ENCODE data around the gene FGF5.

FGF5 gene

DNA sequence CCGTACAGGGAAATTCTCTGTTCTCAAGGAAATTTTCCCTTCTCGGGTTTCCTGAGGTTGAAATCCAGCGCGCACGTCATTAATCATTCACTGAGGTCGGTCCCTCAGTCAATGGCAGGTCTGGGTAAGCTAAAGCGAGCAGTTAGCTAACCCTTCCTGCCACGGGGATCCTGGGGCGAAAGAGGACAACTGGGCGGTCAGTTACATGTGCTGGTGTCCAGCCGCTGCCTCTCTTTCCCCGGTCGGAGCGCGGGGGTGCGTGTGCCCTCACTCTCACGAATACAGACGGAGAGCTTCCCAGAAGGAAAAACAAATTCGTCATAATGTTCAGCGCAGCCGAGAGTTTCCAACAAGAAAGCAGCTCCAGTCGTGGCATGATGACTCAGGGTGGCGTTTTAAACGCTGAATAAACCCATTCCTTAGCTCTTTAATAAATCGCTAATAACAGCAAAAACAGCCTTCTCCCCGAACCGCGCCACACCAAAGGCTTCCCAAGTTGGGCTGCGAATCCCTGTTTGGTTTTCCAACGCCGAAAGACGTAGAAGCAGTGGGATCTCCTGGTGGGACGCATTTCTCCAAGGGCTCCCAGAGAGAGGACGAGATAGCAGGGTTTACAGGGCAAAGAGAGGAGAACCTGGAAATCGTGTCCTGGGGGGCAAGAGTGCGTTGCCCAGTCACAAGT lies 752 bp upstream of the FGF5 start:
- TF ChIP-seq CREB1 (IDR thresholded peaks at IDR 0.05; ENCODE audit: low read depth) (no peak), TEAD4 (IDR thresholded peaks at IDR 0.05) (no peak), YY1 (IDR thresholded peaks at IDR 0.05; ENCODE audit: low read depth) (no peak), TAF1 (IDR thresholded peaks at IDR 0.05; ENCODE audit: low read depth) (no peak), FOXM1 (IDR thresholded peaks at IDR 0.05; ENCODE audit: borderline replicate concordance, low read depth) (no peak), RAD21 (IDR thresholded peaks at IDR 0.05; ENCODE audit: low read depth) (no peak), MAX (IDR thresholded peaks at IDR 0.05) (no peak), EP300 (IDR thresholded peaks at IDR 0.05; ENCODE audit: borderline replicate concordance) (no peak), TCF12 (IDR thresholded peaks at IDR 0.05; ENCODE audit: low read depth) (no peak), REST (IDR thresholded peaks at IDR 0.05; ENCODE audit: low read depth) (no peak), EGR1 (IDR thresholded peaks at IDR 0.05) (no peak), CEBPB (IDR thresholded peaks at IDR 0.05) (no peak), NFIC (IDR thresholded peaks at IDR 0.05) (no peak), ZBTB7A (IDR thresholded peaks at IDR 0.05; ENCODE audit: low read depth) (no peak), USF1 (IDR thresholded peaks at IDR 0.05) (no peak)

DNA sequence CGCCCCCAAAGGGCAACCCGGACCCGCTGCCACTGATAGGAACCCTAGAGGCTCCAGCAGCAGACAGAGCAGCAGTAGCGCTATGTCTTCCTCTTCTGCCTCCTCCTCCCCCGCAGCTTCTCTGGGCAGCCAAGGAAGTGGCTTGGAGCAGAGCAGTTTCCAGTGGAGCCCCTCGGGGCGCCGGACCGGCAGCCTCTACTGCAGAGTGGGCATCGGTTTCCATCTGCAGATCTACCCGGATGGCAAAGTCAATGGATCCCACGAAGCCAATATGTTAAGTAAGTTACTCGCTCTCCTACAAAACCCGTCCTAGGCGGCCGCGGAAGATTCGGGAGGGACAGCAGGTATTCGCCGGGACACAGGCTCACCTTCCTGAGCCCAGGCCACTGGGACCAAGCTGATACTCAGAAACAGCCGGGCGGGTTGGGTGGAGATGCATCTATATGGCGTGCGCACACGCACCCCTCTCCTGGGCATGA lies 477 bp downstream of the FGF5 start:
- TF ChIP-seq TCF12 (IDR thresholded peaks at IDR 0.05; ENCODE audit: low read depth) (no peak), EP300 (IDR thresholded peaks at IDR 0.05; ENCODE audit: borderline replicate concordance) (no peak), NFIC (IDR thresholded peaks at IDR 0.05) (no peak), REST (IDR thresholded peaks at IDR 0.05; ENCODE audit: low read depth) (no peak), CREB1 (IDR thresholded peaks at IDR 0.05; ENCODE audit: low read depth) (no peak), USF1 (IDR thresholded peaks at IDR 0.05) (no peak), RAD21 (IDR thresholded peaks at IDR 0.05; ENCODE audit: low read depth) (no peak), FOXM1 (IDR thresholded peaks at IDR 0.05; ENCODE audit: borderline replicate concordance, low read depth) (no peak), YY1 (IDR thresholded peaks at IDR 0.05; ENCODE audit: low read depth) (no peak), TEAD4 (IDR thresholded peaks at IDR 0.05) (no peak), TAF1 (IDR thresholded peaks at IDR 0.05; ENCODE audit: low read depth) (no peak), CEBPB (IDR thresholded peaks at IDR 0.05) (no peak), ZBTB7A (IDR thresholded peaks at IDR 0.05; ENCODE audit: low read depth) (no peak), MAX (IDR thresholded peaks at IDR 0.05) (no peak), EGR1 (IDR thresholded peaks at IDR 0.05) (no peak)

GRCh38 chr4:80268081-80268823 lies 1.8 kb downstream of the FGF5 start:
- no peak for TF ChIP-seq EP300 (IDR thresholded peaks at IDR 0.05; ENCODE audit: borderline replicate concordance)
- no peak for TF ChIP-seq RAD21 (IDR thresholded peaks at IDR 0.05; ENCODE audit: low read depth)
- TF ChIP-seq NFIC (IDR thresholded peaks at IDR 0.05), result no peak
- no peak for TF ChIP-seq FOXM1 (IDR thresholded peaks at IDR 0.05; ENCODE audit: borderline replicate concordance, low read depth)
- no peak for TF ChIP-seq TAF1 (IDR thresholded peaks at IDR 0.05; ENCODE audit: low read depth)
- no peak for TF ChIP-seq USF1 (IDR thresholded peaks at IDR 0.05)
- TF ChIP-seq CEBPB (IDR thresholded peaks at IDR 0.05), result no peak

DNA sequence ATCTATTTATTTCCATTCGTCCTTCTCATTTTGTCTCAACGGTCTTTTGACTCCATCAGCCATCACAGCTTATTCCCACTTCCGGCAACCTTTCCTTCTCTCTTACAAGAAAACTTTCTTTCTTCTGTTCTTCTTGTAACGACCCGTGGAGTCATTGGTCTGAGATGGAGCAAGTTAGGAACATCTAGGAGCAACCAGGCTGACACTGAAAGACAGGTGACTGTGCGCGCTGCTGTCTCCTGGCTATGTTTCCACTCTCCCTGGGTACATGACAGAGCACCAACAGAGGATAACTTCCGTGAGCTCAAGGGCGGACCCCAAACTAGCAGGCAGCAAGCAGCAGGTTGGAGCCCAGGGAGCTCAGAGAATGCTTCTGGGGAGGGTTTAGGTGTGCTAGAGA lies 2.5 kb downstream of the FGF5 start:
- TF ChIP-seq EP300 (IDR thresholded peaks at IDR 0.05; ENCODE audit: borderline replicate concordance), result no peak
- TF ChIP-seq CEBPB (IDR thresholded peaks at IDR 0.05), result no peak
- no peak for TF ChIP-seq NFIC (IDR thresholded peaks at IDR 0.05)
- TF ChIP-seq TEAD4 (IDR thresholded peaks at IDR 0.05), result no peak
- no peak for TF ChIP-seq ZBTB7A (IDR thresholded peaks at IDR 0.05; ENCODE audit: low read depth)
- no peak for TF ChIP-seq CREB1 (IDR thresholded peaks at IDR 0.05; ENCODE audit: low read depth)
- TF ChIP-seq USF1 (IDR thresholded peaks at IDR 0.05), result no peak
- TF ChIP-seq MAX (IDR thresholded peaks at IDR 0.05), result no peak

All from Ishikawa (cell line).